GM23338 (cell line): ENCODE measurements around the gene MAN1A2. TPM values are rescaled to one million over a fixed set of nuclear protein-coding genes. Genes with fewer than 3 reads are reported as not detected.

Experiments
- ATAC-seq: fragments of 200-7000 bp; cut with Tn5 transposase; 3 replicates; pipeline ENCODE4 v1.9.1; 2020
- DNase-seq: peaks from one replicate; pipeline ENCODE4 v3.0.0-alpha.2; 2015; ENCODE audit warnings: low spot score
- H2AFZ ChIP-seq: fragments of 200-600 bp; sonication (generic); 2 replicates; pipeline ENCODE4 v1.8.0; 2016; ENCODE audit warnings: antibody characterized with exemption, mild to moderate bottlenecking, moderate library complexity
- H3F3A ChIP-seq: fragments of 200-600 bp; sonication (generic); replicated peaks from 2 replicates; pipeline ENCODE4 v1.8.0; 2017; ENCODE audit warnings: antibody characterized with exemption, mixed run types, low read depth
- H3K27ac ChIP-seq: fragments of 200-600 bp; sonication (generic); 2 replicates; pipeline ENCODE4 v1.6.1; 2016; ENCODE audit warnings: low read depth
- H3K27me3 ChIP-seq: fragments of 200-600 bp; sonication (generic); 2 replicates; pipeline ENCODE4 v1.8.0; 2016; ENCODE audit warnings: mild to moderate bottlenecking, mixed run types, moderate library complexity; ENCODE audit not compliant: insufficient read depth
- H3K36me3 ChIP-seq: fragments of 200-600 bp; sonication (generic); 2 replicates; pipeline ENCODE4 v1.8.0; 2016; ENCODE audit warnings: mild to moderate bottlenecking; ENCODE audit not compliant: insufficient read depth
- H3K4me1 ChIP-seq: fragments of 200-600 bp; sonication (generic); 2 replicates; pipeline ENCODE4 v1.8.0; 2016; ENCODE audit warnings: mild to moderate bottlenecking, moderate library complexity; ENCODE audit not compliant: insufficient read depth
- H3K4me2 ChIP-seq: fragments of 200-600 bp; sonication (generic); 2 replicates; pipeline ENCODE4 v1.7.1; 2017; ENCODE audit warnings: mixed run types
- H3K4me3 ChIP-seq: fragments of 200-600 bp; sonication (generic); 2 replicates; pipeline ENCODE4 v1.6.1; 2016; ENCODE audit warnings: mixed run types
- H3K79me2 ChIP-seq: fragments of 200-600 bp; sonication (generic); replicated peaks from 2 replicates; pipeline ENCODE4 v1.8.0; 2017; ENCODE audit warnings: mild to moderate bottlenecking; ENCODE audit not compliant: insufficient read depth
- H3K9me2 ChIP-seq: fragments of 200-600 bp; sonication (generic); 2 replicates; pipeline ENCODE4 v1.8.0; 2017; ENCODE audit not compliant: insufficient read depth
- H4K20me1 ChIP-seq: fragments of 200-600 bp; sonication (generic); replicated peaks from 2 replicates; pipeline ENCODE4 v1.8.0; 2017; ENCODE audit warnings: mild to moderate bottlenecking; ENCODE audit not compliant: insufficient read depth
- H3K27ac Mint-ChIP-seq: 2 replicates; pipeline ENCODE4 v1.8.0; 2020; ENCODE audit warnings: inconsistent platforms, mild to moderate bottlenecking, moderate library complexity, mixed read lengths
- H3K27me3 Mint-ChIP-seq: 3 replicates; pipeline ENCODE4 v1.8.0; 2022; ENCODE audit warnings: low read depth, mild to moderate bottlenecking, moderate library complexity, mixed read lengths, inconsistent platforms; ENCODE audit not compliant: insufficient read depth, poor library complexity
- H3K36me3 Mint-ChIP-seq: 3 replicates; pipeline ENCODE4 v1.8.0; 2021; ENCODE audit warnings: low read depth, mild to moderate bottlenecking, inconsistent platforms, moderate library complexity, mixed read lengths
- H3K4me1 Mint-ChIP-seq: 3 replicates; pipeline ENCODE4 v1.8.0; 2020; ENCODE audit warnings: mild to moderate bottlenecking, inconsistent platforms, mixed read lengths
- H3K4me3 Mint-ChIP-seq: 3 replicates; pipeline ENCODE4 v1.8.0; 2021; ENCODE audit warnings: moderate library complexity, mild to moderate bottlenecking, inconsistent platforms, mixed read lengths
- H3K9me3 Mint-ChIP-seq: 3 replicates; pipeline ENCODE4 v1.8.0; 2020; ENCODE audit warnings: moderate library complexity, mild to moderate bottlenecking, inconsistent platforms, mixed read lengths
- CREB1 ChIP-seq: fragments of 250-450 bp; sonication (Bioruptor Pico); IDR thresholded peaks from 2 replicates; pipeline ENCODE4 v1.5.0; 2020; ENCODE audit warnings: low read depth, mild to moderate bottlenecking, moderate library complexity
- CTCF ChIP-seq, 2 experiments: fragments of 200-600 bp in 1 of 2; sonication (generic) in 1 of 2; conservative IDR thresholded peaks; 2 replicates each; pipeline versions ENCODE4 v1.5.1 to v1.6.1; 2016 to 2017; ENCODE audit warnings: antibody characterized with exemption in 2 of 2, low read depth in 2 of 2, mild to moderate bottlenecking in 2 of 2, moderate library complexity in 1 of 2
- EZH2 ChIP-seq: fragments of 200-600 bp; sonication (generic); IDR thresholded peaks from one replicate; pipeline ENCODE4 v1.8.0; 2017; ENCODE audit warnings: antibody characterized with exemption, mild to moderate bottlenecking, low read depth; ENCODE audit not compliant: unreplicated experiment
- EZH2phosphoT487 ChIP-seq: fragments of 200-600 bp; sonication (generic); IDR thresholded peaks from one replicate; pipeline ENCODE4 v1.8.1; 2018; ENCODE audit warnings: antibody characterized with exemption; ENCODE audit not compliant: unreplicated experiment
- JUNB ChIP-seq: IDR thresholded peaks from one replicate; pipeline ENCODE4 v1.6.1; 2016; ENCODE audit warnings: antibody characterized with exemption; ENCODE audit not compliant: unreplicated experiment
- NANOG ChIP-seq: IDR thresholded peaks from 2 replicates; pipeline ENCODE4 v1.6.1; 2016; ENCODE audit warnings: antibody characterized with exemption, borderline replicate concordance
- POLR2AphosphoS5 ChIP-seq: IDR thresholded peaks from 2 replicates; pipeline ENCODE4 v1.6.1; 2016; ENCODE audit warnings: antibody characterized with exemption, low read depth
- REST ChIP-seq: IDR thresholded peaks from one replicate; pipeline ENCODE4 v1.6.1; 2018; ENCODE audit warnings: antibody characterized with exemption; ENCODE audit not compliant: unreplicated experiment
- STAT1 ChIP-seq: IDR thresholded peaks from one replicate; pipeline ENCODE4 v1.6.1; 2016; ENCODE audit warnings: antibody characterized with exemption; ENCODE audit not compliant: unreplicated experiment
- ZNF114 ChIP-seq: fragments of 250-450 bp; sonication (Bioruptor Pico); IDR thresholded peaks from 2 replicates; pipeline ENCODE4 v1.5.0; 2020; ENCODE audit warnings: mild to moderate bottlenecking, moderate library complexity
- ZNF331 ChIP-seq: fragments of 250-450 bp; sonication (Bioruptor Pico); IDR thresholded peaks from 2 replicates; pipeline ENCODE4 v1.5.0; 2020; ENCODE audit warnings: low read depth, mild to moderate bottlenecking, moderate library complexity
- ZNF462 ChIP-seq: fragments of 250-450 bp; sonication (Bioruptor Pico); IDR thresholded peaks from 2 replicates; pipeline ENCODE4 v1.5.0; 2020; ENCODE audit warnings: mild to moderate bottlenecking, moderate library complexity
- polyA plus RNA-seq: library from polyadenylated mRNA; unstranded; fragments of >200 nt; fragmentation: Nextera tagmentation; extraction: Ambion mirVana; gene quantifications from 2 replicates; pipeline ENCODE4 v1.2.1, GENCODE V29; 2016
- total RNA-seq: library from RNA; depleted of rRNA; stranded (reverse); fragments of >200 nt; shearing (Covaris generic); gene quantifications from 2 replicates; pipeline ENCODE4 v1.2.3, GENCODE V29; 2014

MAN1A2 gene
- total and polyA plus RNA-seq, 2 experiments from 2014 or later = 18.6 to 22.2 TPM

GRCh38 chr1:117493906-117494305 lies 126.7 kb downstream of the MAN1A2 start:
- ATAC-seq = no peak
- no peaks in the 10 kb centered on the region for H3K4me1 ChIP-seq
- TF ChIP-seq ZNF331 (no peak), CREB1 (CRISPR knock-in tag) (no peak), ZNF462 (CRISPR knock-in tag) (no peak), EZH2 (no peak), STAT1 (no peak), JUNB (no peak), EZH2phosphoT487 (no peak), POLR2AphosphoS5 (no peak), REST (no peak), NANOG (no peak), CTCF (conservative IDR thresholded peaks at IDR 0.05; ENCODE audit: low read depth in 2 of 2) (no peak), ZNF114 (CRISPR knock-in tag) (no peak)
- no peak overlapping the region for H2AFZ ChIP-seq
- no peak overlapping the region for H3K4me3 Mint-ChIP-seq
- no peak for DNase-seq
- no peaks in the 10 kb centered on the region for H3K27me3 Mint-ChIP-seq
- no peak overlapping the region for H3K27ac ChIP-seq
- H3K27me3 ChIP-seq = no peaks in the 10 kb centered on the region
- no peaks in the 10 kb centered on the region for H4K20me1 ChIP-seq
- no peak overlapping the region for H3K27ac Mint-ChIP-seq
- H3F3A ChIP-seq = no peaks in the 10 kb centered on the region
- no peaks in the 10 kb centered on the region for H3K36me3 ChIP-seq
- H3K9me2 ChIP-seq = no peaks in the 10 kb centered on the region
- H3K79me2 ChIP-seq = no peaks in the 10 kb centered on the region
- H3K4me1 Mint-ChIP-seq = no peaks in the 10 kb centered on the region
- H3K4me3 ChIP-seq = no peak overlapping the region
- no peaks in the 10 kb centered on the region for H3K36me3 Mint-ChIP-seq
- no peaks in the 10 kb centered on the region for H3K9me3 Mint-ChIP-seq
- H3K4me2 ChIP-seq = no peak overlapping the region
